ENCODE results near the gene TTL. TPM values are rescaled to one million over a fixed set of nuclear protein-coding genes. Genes with fewer than 3 reads are reported as not detected.
A peak's percentile ranks its signal among the peaks of the same experiment; 100 is the strongest.

Gene TTL
- total and polyA plus RNA-seq, 7 donors = 3.6 to 29.6 (median 16.5) TPM

- peaks cover 0 to 24% (median 0%) of the 10 kb centered on the region in 4 donors for H3K36me3 ChIP-seq
- 1 to 2% methylated on average over 54 of the region's 54 CpGs for WGBS, 2 donors
- no peaks in the 10 kb centered on the region for H3K27me3 ChIP-seq
- peak; percentile 98 for DNase-seq
- H3K27ac ChIP-seq = peak within 1 kb of the TSS; percentile 85 to 94 (median 93)
- H3K9me3 ChIP-seq = no peaks in the 10 kb centered on the region
- peak in 2 of 4 experiments; percentile 17 to 27 for TF ChIP-seq CTCF (IDR thresholded peaks at IDR 0.05)
- peak in 2 of 4 donors; percentile 15 to 16 for TF ChIP-seq EP300 (IDR thresholded peaks at IDR 0.05)
- TF ChIP-seq POLR2AphosphoS5 (IDR thresholded peaks at IDR 0.05) = peak; percentile 60 to 87 (median 76)
- peak; percentile 18 to 36 for TF ChIP-seq POLR2A (IDR thresholded peaks at IDR 0.05)
- peak within 1 kb of the TSS; percentile 62 to 69 (median 66) for H3K4me3 ChIP-seq
- H3K4me1 ChIP-seq = peaks cover 0 to 25% (median 18%) of the 10 kb centered on the region in 4 donors
- intact Hi-C loops (cut with DNase I) = loop anchor here (1.0 to 5.0 kb wide), 3 partner anchors 61 to 527 kb away; partner anchors contain the start of genes SLC20A1, TMEM87B and ZC3H8
These were observed 102.4 kb downstream of the TTL start, which contains the start of gene CHCHD5 for GRCh38 chr2:112584134-112584890. Gene CHCHD5, plus strand, starts transcription at chr2:112584609. Its CDS starts 39 bp downstream, at chr2:112584648.

GRCh38 chr2:112584891-112585250 is 102.9 kb downstream of the TTL start:
- peak overlapping the region; percentile 62 to 69 (median 66) for H3K4me3 ChIP-seq
- intact Hi-C loops (cut with DNase I) = loop anchor here (1.0 to 5.0 kb wide), 3 partner anchors 60 to 528 kb away; partner anchors contain the start of genes SLC20A1, TMEM87B and ZC3H8
- H3K27ac ChIP-seq = peak overlapping the region; percentile 85 to 94 (median 93)
- peaks cover 0 to 25% (median 18%) of the 10 kb centered on the region in 4 donors for H3K4me1 ChIP-seq
- no peak for DNase-seq
- WGBS, 2 donors = 65 to 66% methylated on average over 3 of the region's 3 CpGs
- H3K9me3 ChIP-seq = no peaks in the 10 kb centered on the region
- TF ChIP-seq EP300 (IDR thresholded peaks at IDR 0.05) = no peak
- no peak for TF ChIP-seq CTCF (IDR thresholded peaks at IDR 0.05)
- no peak for TF ChIP-seq POLR2AphosphoS5 (IDR thresholded peaks at IDR 0.05)
- no peak for TF ChIP-seq POLR2A (IDR thresholded peaks at IDR 0.05)
- peaks cover 0 to 24% (median 0%) of the 10 kb centered on the region in 4 donors for H3K36me3 ChIP-seq
- no peaks in the 10 kb centered on the region for H3K27me3 ChIP-seq

- no peak for TF ChIP-seq POLR2A (IDR thresholded peaks at IDR 0.05)
- TF ChIP-seq CTCF (IDR thresholded peaks at IDR 0.05) = no peak
- no peak for TF ChIP-seq POLR2AphosphoS5 (IDR thresholded peaks at IDR 0.05)
- no peak for TF ChIP-seq EP300 (IDR thresholded peaks at IDR 0.05)
- Histone ChIP-seq H3K27ac (peak overlapping the region; percentile 85 to 94 (median 93)), H3K36me3 (peaks cover 0 to 24% (median 0%) of the 10 kb centered on the region in 4 donors), H3K4me1 (peaks cover 0 to 25% (median 18%) of the 10 kb centered on the region in 4 donors), H3K4me3 (peak overlapping the region in 3 of 4 donors; percentile 62 to 69 (median 68)), H3K9me3 (no peaks in the 10 kb centered on the region), H3K27me3 (no peaks in the 10 kb centered on the region)
- intact Hi-C loops (cut with DNase I) = no loop called here
- 98 to 100% methylated on average over 3 of the region's 3 CpGs for WGBS, 2 donors
- no peak for DNase-seq
These were observed 103.4 kb downstream of the TTL start for GRCh38 chr2:112585400-112585799.

- no peaks in the 10 kb centered on the region for H3K9me3 ChIP-seq
- no peak overlapping the region for H3K4me3 ChIP-seq
- H3K36me3 ChIP-seq = peaks cover 0 to 24% (median 0%) of the 10 kb centered on the region in 4 donors
- H3K4me1 ChIP-seq = peaks cover 0 to 25% (median 18%) of the 10 kb centered on the region in 4 donors
- H3K27me3 ChIP-seq = no peaks in the 10 kb centered on the region
- DNase-seq = no peak
- TF ChIP-seq POLR2A (IDR thresholded peaks at IDR 0.05) (no peak), CTCF (IDR thresholded peaks at IDR 0.05) (no peak), EP300 (IDR thresholded peaks at IDR 0.05) (no peak), POLR2AphosphoS5 (IDR thresholded peaks at IDR 0.05) (no peak)
- 98% methylated on average over 18 of the region's 18 CpGs for WGBS, 2 donors
- intact Hi-C loops (cut with DNase I) = no loop called here
- H3K27ac ChIP-seq = no peak overlapping the region
These were observed 104.0 kb downstream of the TTL start for GRCh38 chr2:112585873-112586464.

Data from sigmoid colon (tissue), 7 donors.